Common myeloid progenitor, CD34-positive (primary cell): ENCODE measurements around the gene MAPT.

Source experiments
- CTCF ChIA-PET: fragments of 350-600 bp; sonication (Branson Sonifier 250); formaldehyde crosslinking; loops from one replicate; lab custom pipeline; 2021; ENCODE audit warnings: antibody characterized with exemption; lab: Charles Lee
- POLR2A ChIA-PET: fragments of 350-600 bp; sonication (Branson Sonifier 250); formaldehyde crosslinking; loops from one replicate; lab custom pipeline; 2021; ENCODE audit warnings: antibody characterized with exemption; lab: Charles Lee
- DNase-seq, 3 donors: peaks; one replicate each; pipeline versions ENCODE4 v3.0.0 to v3.0.0-alpha.2; 2013
- H3K27ac ChIP-seq, 2 experiments: 1 replicate in 1 of 2; 2 replicates in 1 of 2; pipeline ENCODE4 v1.7.0; 2013; ENCODE audit warnings: inconsistent platforms in 2 of 2, low read length in 2 of 2, mild to moderate bottlenecking in 2 of 2, low read depth in 1 of 2, moderate library complexity in 1 of 2; ENCODE audit not compliant: severe bottlenecking in 2 of 2, insufficient read depth in 1 of 2, poor library complexity in 1 of 2
- H3K27me3 ChIP-seq, 5 experiments: replicated peaks in 2 of 5; 1 replicate in 3 of 5; 2 replicates in 2 of 5; pipeline versions ENCODE4 v1.6.1 to v1.7.0; 2013; ENCODE audit warnings: low read length in 4 of 5, mild to moderate bottlenecking in 2 of 5, moderate library complexity in 2 of 5, inconsistent platforms in 1 of 5; ENCODE audit not compliant: insufficient read depth in 5 of 5, control insufficient read depth in 4 of 5
- H3K36me3 ChIP-seq, 4 experiments: 1 replicate in 2 of 4; 2 replicates in 2 of 4; pipeline versions ENCODE4 v1.6.1 to v1.7.0; 2013; ENCODE audit warnings: low read length in 3 of 4, control low read depth in 1 of 4, mild to moderate bottlenecking in 1 of 4; ENCODE audit not compliant: control insufficient read depth in 4 of 4, insufficient read depth in 4 of 4
- H3K4me1 ChIP-seq, 4 experiments: 1 replicate in 3 of 4; 2 replicates in 1 of 4; pipeline versions ENCODE4 v1.6.1 to v1.7.1; 2013; ENCODE audit warnings: low read length in 3 of 4, mild to moderate bottlenecking in 3 of 4, control low read depth in 1 of 4, inconsistent platforms in 1 of 4, moderate library complexity in 1 of 4; ENCODE audit not compliant: control insufficient read depth in 4 of 4, insufficient read depth in 4 of 4; ENCODE audit errors: control extremely low read depth in 1 of 4
- H3K4me3 ChIP-seq, 7 experiments: 1 replicate in 4 of 7; 2 replicates in 3 of 7; pipeline versions ENCODE4 v1.5.1 to v1.7.0; 2013; ENCODE audit warnings: mild to moderate bottlenecking in 7 of 7, low read length in 6 of 7, moderate library complexity in 6 of 7, inconsistent platforms in 2 of 7, low read depth in 2 of 7, control low read depth in 1 of 7; ENCODE audit not compliant: insufficient read depth in 4 of 7, control insufficient read depth in 1 of 7; ENCODE audit errors: extremely low read depth in 1 of 7
- H3K9me3 ChIP-seq, 5 experiments: 1 replicate in 4 of 5; 2 replicates in 1 of 5; pipeline versions ENCODE4 v1.6.1 to v1.7.1; 2013; ENCODE audit warnings: low read length in 4 of 5, mild to moderate bottlenecking in 2 of 5, inconsistent platforms in 1 of 5, low read depth in 1 of 5, moderate library complexity in 1 of 5; ENCODE audit not compliant: control insufficient read depth in 4 of 5, insufficient read depth in 2 of 5; ENCODE audit errors: control extremely low read depth in 1 of 5
- WGBS: methylation state at CpG from one replicate; pipeline ENCODE4 v1.1.5; 2013; ENCODE audit not compliant: insufficient coverage; 5-methylcytosine and 5-hydroxymethylcytosine counted together

MAPT gene

GRCh38 chr17:45960311-45960710, 66.0 kb downstream of the MAPT start:
- ChIA-PET CTCF (no interaction called here), POLR2A (no interaction called here)
- Histone ChIP-seq H3K27ac (no peak overlapping the region), H3K27me3 (no peaks in the 10 kb centered on the region), H3K4me1 (no peaks in the 10 kb centered on the region), H3K36me3 (no peaks in the 10 kb centered on the region), H3K4me3 (no peak overlapping the region), H3K9me3 (no peaks in the 10 kb centered on the region)
- 90% methylated on average over 2 of the region's 4 CpGs for WGBS
- no peak for DNase-seq

- 100% methylated on average over 3 of the region's 6 CpGs for WGBS
- Histone ChIP-seq H3K36me3 (no peaks in the 10 kb centered on the region), H3K9me3 (no peaks in the 10 kb centered on the region), H3K27me3 (peaks cover 0 to 2% (median 0%) of the 10 kb centered on the region in 5 experiments), H3K4me1 (no peaks in the 10 kb centered on the region), H3K27ac (no peak overlapping the region), H3K4me3 (no peak overlapping the region)
- DNase-seq: no peak
- POLR2A ChIA-PET: no interaction called here
- CTCF ChIA-PET: interaction anchor here (0.6 kb wide), 1 partner anchor 26 kb away, joined by 3 read pairs; no protein-coding TSS in a partner anchor
Measured at GRCh38 chr17:45961206-45961605, 66.9 kb downstream of the MAPT start.

GRCh38 chr17:45962221-45962972, 68.0 kb downstream of the MAPT start:
- no peaks in the 10 kb centered on the region for H3K9me3 ChIP-seq
- ChIA-PET POLR2A (no interaction called here), CTCF (interaction anchor here (0.6 to 0.7 kb wide), 2 partner anchors 11 to 79 kb away, joined by 3 to 4 read pairs; no protein-coding TSS in a partner anchor)
- WGBS: 100% methylated on average over 10 of the region's 12 CpGs
- no peaks in the 10 kb centered on the region for H3K4me1 ChIP-seq
- no peaks in the 10 kb centered on the region for H3K36me3 ChIP-seq
- no peak overlapping the region for H3K4me3 ChIP-seq
- no peak overlapping the region for H3K27ac ChIP-seq
- no peak for DNase-seq
- H3K27me3 ChIP-seq: peaks cover 0 to 6% (median 3%) of the 10 kb centered on the region in 5 experiments

GRCh38 chr17:45963283-45963682, 68.9 kb downstream of the MAPT start:
- DNase-seq: no peak
- Histone ChIP-seq H3K4me1 (no peaks in the 10 kb centered on the region), H3K36me3 (no peaks in the 10 kb centered on the region), H3K4me3 (no peak overlapping the region), H3K9me3 (no peaks in the 10 kb centered on the region), H3K27me3 (peaks cover 2 to 9% (median 3%) of the 10 kb centered on the region in 5 experiments), H3K27ac (no peak overlapping the region)
- WGBS: 83% methylated on average over 4 of the region's 5 CpGs
- CTCF ChIA-PET: interaction anchor here (0.7 kb wide), 1 partner anchor 80 kb away, joined by 4 read pairs; no protein-coding TSS in a partner anchor
- POLR2A ChIA-PET: no interaction called here

- CTCF ChIA-PET: interaction anchor here (0.6 kb wide), 1 partner anchor 26 kb away, joined by 4 read pairs; no protein-coding TSS in a partner anchor
- 94% methylated on average over 4 of the region's 5 CpGs for WGBS
Measured at GRCh38 chr17:45963889-45964288, 69.5 kb downstream of the MAPT start.

GRCh38 chr17:45964634-45965033, 70.3 kb downstream of the MAPT start:
- Histone ChIP-seq H3K36me3 (no peaks in the 10 kb centered on the region), H3K4me3 (no peak overlapping the region), H3K4me1 (no peaks in the 10 kb centered on the region), H3K27me3 (peaks cover 2 to 9% (median 5%) of the 10 kb centered on the region in 5 experiments), H3K27ac (no peak overlapping the region), H3K9me3 (no peaks in the 10 kb centered on the region)
- ChIA-PET POLR2A (no interaction called here), CTCF (no interaction called here)
- WGBS: 83% methylated on average over 1 of the region's 4 CpGs
- DNase-seq: no peak

More at GRCh38 chr17:45963889-45964288, 69.5 kb downstream of the MAPT start:
- POLR2A ChIA-PET: no interaction called here
- Histone ChIP-seq H3K27ac (no peak overlapping the region), H3K36me3 (no peaks in the 10 kb centered on the region), H3K9me3 (no peaks in the 10 kb centered on the region), H3K27me3 (peaks cover 2 to 9% (median 5%) of the 10 kb centered on the region in 5 experiments), H3K4me1 (no peaks in the 10 kb centered on the region), H3K4me3 (no peak overlapping the region)
- no peak for DNase-seq

GRCh38 chr17:45965812-45966211, 71.5 kb downstream of the MAPT start:
- Histone ChIP-seq H3K27me3 (peaks cover 2 to 9% (median 5%) of the 10 kb centered on the region in 5 experiments), H3K4me3 (no peak overlapping the region), H3K36me3 (no peaks in the 10 kb centered on the region), H3K27ac (no peak overlapping the region), H3K9me3 (no peaks in the 10 kb centered on the region), H3K4me1 (no peaks in the 10 kb centered on the region)
- no peak for DNase-seq
- ChIA-PET CTCF (interaction anchor here (0.7 kb wide), 1 partner anchor 12 kb away, joined by 3 read pairs; no protein-coding TSS in a partner anchor), POLR2A (no interaction called here)
- 77% methylated on average over 4 of the region's 4 CpGs for WGBS
